ENCODE data around the gene TMCO4.

Gene TMCO4

GRCh38 chr1:19665496-19666465 lies 133.9 kb downstream of the TMCO4 start:
- H3K4me3 ChIP-seq (ENCODE audit: low read length) = no peak overlapping the region
- H3K9ac ChIP-seq (ENCODE audit: low read length) = no peak overlapping the region
- H3K4me1 ChIP-seq (ENCODE audit: control insufficient read depth, insufficient read depth, low read length) = peaks cover 3% of the 10 kb centered on the region
- H3K9me3 ChIP-seq (ENCODE audit: control insufficient read depth, low read length) = no peaks in the 10 kb centered on the region
- H3K27me3 ChIP-seq (ENCODE audit: control insufficient read depth, insufficient read depth, low read length) = peaks cover 66% of the 10 kb centered on the region
- H3K36me3 ChIP-seq (ENCODE audit: control insufficient read depth, insufficient read depth, low read length) = no peaks in the 10 kb centered on the region

GRCh38 chr1:19665186-19665495 lies 134.6 kb downstream of the TMCO4 start:
- Histone ChIP-seq H3K9me3 (ENCODE audit: control insufficient read depth, low read length) (no peaks in the 10 kb centered on the region), H3K27me3 (ENCODE audit: control insufficient read depth, insufficient read depth, low read length) (peaks cover 65% of the 10 kb centered on the region), H3K36me3 (ENCODE audit: control insufficient read depth, insufficient read depth, low read length) (no peaks in the 10 kb centered on the region), H3K4me1 (ENCODE audit: control insufficient read depth, insufficient read depth, low read length) (peaks cover 3% of the 10 kb centered on the region), H3K9ac (ENCODE audit: low read length) (no peak overlapping the region), H3K4me3 (ENCODE audit: low read length) (no peak overlapping the region)

- Histone ChIP-seq H3K27me3 (ENCODE audit: control insufficient read depth, insufficient read depth, low read length) (peaks cover 60% of the 10 kb centered on the region), H3K36me3 (ENCODE audit: control insufficient read depth, insufficient read depth, low read length) (no peaks in the 10 kb centered on the region), H3K9me3 (ENCODE audit: control insufficient read depth, low read length) (no peaks in the 10 kb centered on the region), H3K9ac (ENCODE audit: low read length) (no peak within 1 kb of the TSS), H3K4me1 (ENCODE audit: control insufficient read depth, insufficient read depth, low read length) (peaks cover 5% of the 10 kb centered on the region), H3K4me3 (ENCODE audit: low read length) (no peak within 1 kb of the TSS)
These were observed 135.1 kb downstream of the TMCO4 start, which contains the start of gene HTR6 for GRCh38 chr1:19664453-19665185. Gene HTR6, plus strand, starts transcription at chr1:19664875. Its CDS starts 879 bp downstream, at chr1:19665754.

GRCh38 chr1:19662313-19662712 lies 137.4 kb downstream of the TMCO4 start:
- H3K9ac ChIP-seq (ENCODE audit: low read length) = no peak overlapping the region
- no peak overlapping the region for H3K4me3 ChIP-seq (ENCODE audit: low read length)
- peaks cover 7% of the 10 kb centered on the region for H3K4me1 ChIP-seq (ENCODE audit: control insufficient read depth, insufficient read depth, low read length)
- H3K36me3 ChIP-seq (ENCODE audit: control insufficient read depth, insufficient read depth, low read length) = peaks cover 4% of the 10 kb centered on the region
- peaks cover 40% of the 10 kb centered on the region for H3K27me3 ChIP-seq (ENCODE audit: control insufficient read depth, insufficient read depth, low read length)
- H3K9me3 ChIP-seq (ENCODE audit: control insufficient read depth, low read length) = no peaks in the 10 kb centered on the region

- peaks cover 7% of the 10 kb centered on the region for H3K4me1 ChIP-seq (ENCODE audit: control insufficient read depth, insufficient read depth, low read length)
- H3K27me3 ChIP-seq (ENCODE audit: control insufficient read depth, insufficient read depth, low read length) = peaks cover 37% of the 10 kb centered on the region
- H3K9me3 ChIP-seq (ENCODE audit: control insufficient read depth, low read length) = no peaks in the 10 kb centered on the region
- H3K4me3 ChIP-seq (ENCODE audit: low read length) = no peak overlapping the region
- H3K9ac ChIP-seq (ENCODE audit: low read length) = no peak overlapping the region
- H3K36me3 ChIP-seq (ENCODE audit: control insufficient read depth, insufficient read depth, low read length) = peaks cover 9% of the 10 kb centered on the region
These were observed 137.9 kb downstream of the TMCO4 start for GRCh38 chr1:19661721-19662228.

- no peak overlapping the region for H3K4me3 ChIP-seq (ENCODE audit: low read length)
- H3K9ac ChIP-seq (ENCODE audit: low read length) = no peak overlapping the region
- H3K4me1 ChIP-seq (ENCODE audit: control insufficient read depth, insufficient read depth, low read length) = peaks cover 26% of the 10 kb centered on the region
- no peaks in the 10 kb centered on the region for H3K9me3 ChIP-seq (ENCODE audit: control insufficient read depth, low read length)
- peaks cover 4% of the 10 kb centered on the region for H3K27me3 ChIP-seq (ENCODE audit: control insufficient read depth, insufficient read depth, low read length)
- peaks cover 21% of the 10 kb centered on the region for H3K36me3 ChIP-seq (ENCODE audit: control insufficient read depth, insufficient read depth, low read length)
These were observed 141.5 kb downstream of the TMCO4 start for GRCh38 chr1:19658186-19658585.

GRCh38 chr1:19657511-19657910 lies 142.2 kb downstream of the TMCO4 start:
- Histone ChIP-seq H3K9ac (ENCODE audit: low read length) (no peak overlapping the region), H3K4me3 (ENCODE audit: low read length) (no peak overlapping the region), H3K4me1 (ENCODE audit: control insufficient read depth, insufficient read depth, low read length) (peaks cover 26% of the 10 kb centered on the region), H3K27me3 (ENCODE audit: control insufficient read depth, insufficient read depth, low read length) (no peaks in the 10 kb centered on the region), H3K36me3 (ENCODE audit: control insufficient read depth, insufficient read depth, low read length) (peaks cover 21% of the 10 kb centered on the region), H3K9me3 (ENCODE audit: control insufficient read depth, low read length) (no peaks in the 10 kb centered on the region)

- Histone ChIP-seq H3K27me3 (ENCODE audit: control insufficient read depth, insufficient read depth, low read length) (no peaks in the 10 kb centered on the region), H3K36me3 (ENCODE audit: control insufficient read depth, insufficient read depth, low read length) (peaks cover 21% of the 10 kb centered on the region), H3K4me3 (ENCODE audit: low read length) (no peak overlapping the region), H3K4me1 (ENCODE audit: control insufficient read depth, insufficient read depth, low read length) (peaks cover 26% of the 10 kb centered on the region), H3K9ac (ENCODE audit: low read length) (no peak overlapping the region), H3K9me3 (ENCODE audit: control insufficient read depth, low read length) (no peaks in the 10 kb centered on the region)
These were observed 142.8 kb downstream of the TMCO4 start for GRCh38 chr1:19656780-19657466.

- Histone ChIP-seq H3K36me3 (ENCODE audit: control insufficient read depth, insufficient read depth, low read length) (peaks cover 21% of the 10 kb centered on the region), H3K9ac (ENCODE audit: low read length) (no peak overlapping the region), H3K27me3 (ENCODE audit: control insufficient read depth, insufficient read depth, low read length) (no peaks in the 10 kb centered on the region), H3K4me3 (ENCODE audit: low read length) (no peak overlapping the region), H3K4me1 (ENCODE audit: control insufficient read depth, insufficient read depth, low read length) (peaks cover 29% of the 10 kb centered on the region), H3K9me3 (ENCODE audit: control insufficient read depth, low read length) (no peaks in the 10 kb centered on the region)
These were observed 143.5 kb downstream of the TMCO4 start for GRCh38 chr1:19656134-19656779.

- Histone ChIP-seq H3K9ac (ENCODE audit: low read length) (no peak overlapping the region), H3K9me3 (ENCODE audit: control insufficient read depth, low read length) (no peaks in the 10 kb centered on the region)
These were observed 144.0 kb downstream of the TMCO4 start for GRCh38 chr1:19655718-19656080.

GRCh38 chr1:19654886-19655717 lies 144.6 kb downstream of the TMCO4 start:
- Histone ChIP-seq H3K27me3 (ENCODE audit: control insufficient read depth, insufficient read depth, low read length) (no peaks in the 10 kb centered on the region), H3K4me1 (ENCODE audit: control insufficient read depth, insufficient read depth, low read length) (peaks cover 40% of the 10 kb centered on the region), H3K4me3 (ENCODE audit: low read length) (no peak overlapping the region), H3K9ac (ENCODE audit: low read length) (no peak overlapping the region), H3K9me3 (ENCODE audit: control insufficient read depth, low read length) (no peaks in the 10 kb centered on the region), H3K36me3 (ENCODE audit: control insufficient read depth, insufficient read depth, low read length) (peaks cover 21% of the 10 kb centered on the region)

More at GRCh38 chr1:19655718-19656080, 144.0 kb downstream of the TMCO4 start:
- Histone ChIP-seq H3K4me3 (ENCODE audit: low read length) (no peak overlapping the region), H3K4me1 (ENCODE audit: control insufficient read depth, insufficient read depth, low read length) (peaks cover 34% of the 10 kb centered on the region), H3K36me3 (ENCODE audit: control insufficient read depth, insufficient read depth, low read length) (peaks cover 21% of the 10 kb centered on the region), H3K27me3 (ENCODE audit: control insufficient read depth, insufficient read depth, low read length) (no peaks in the 10 kb centered on the region)

Measured in mucosa of stomach (tissue), 1 donor.